PC-3 (cell line): ENCODE measurements around the gene CDC42BPB. TPM values are rescaled to one million over a fixed set of nuclear protein-coding genes. Genes with fewer than 3 reads are reported as not detected.
A peak's percentile ranks its signal among the peaks of the same experiment; 100 is the strongest.

Source experiments
- ATAC-seq: fragments of 200-7000 bp; cut with Tn5 transposase; 2 replicates; pipeline ENCODE4 v1.9.1; 2020; ENCODE audit warnings: mild to moderate bottlenecking, moderate library complexity
- BruUV-seq: library from RNA; stranded (reverse); fragments of 400-500 nt; replicated peaks from 2 replicates; lab custom pipeline; 2021; lab: Mats Ljungman, UMichigan
- CTCF ChIA-PET: fragments of 300-600 bp; sonication (Branson Sonifier 250); formaldehyde crosslinking; loops from one replicate; lab custom pipeline; 2022; ENCODE audit warnings: antibody characterized with exemption; lab: Charles Lee
- POLR2A ChIA-PET: fragments of 300-600 bp; sonication (Branson Sonifier 250); formaldehyde crosslinking; loops from one replicate; lab custom pipeline; 2022; ENCODE audit warnings: antibody characterized with exemption; ENCODE audit not compliant: unreplicated experiment; lab: Charles Lee
- DNase-seq: peaks from one replicate; pipeline ENCODE4 v3.0.0-alpha.2; 2015
- H2AFZ ChIP-seq: fragments of 300-600 bp; sonication (generic); 2 replicates; pipeline ENCODE4 v1.6.0; 2016; ENCODE audit warnings: antibody characterized with exemption, low read length
- H3F3A ChIP-seq: fragments of 300-600 bp; sonication (generic); one replicate; pipeline ENCODE4 v1.6.0; 2017; ENCODE audit warnings: antibody characterized with exemption, low read length, control low read depth, mild to moderate bottlenecking; ENCODE audit not compliant: unreplicated experiment
- H3K27ac ChIP-seq: fragments of 300-600 bp; sonication (generic); 2 replicates; pipeline ENCODE4 v1.5.1; 2016; ENCODE audit warnings: mild to moderate bottlenecking, low read length
- H3K27me3 ChIP-seq: fragments of 300-600 bp; sonication (generic); 2 replicates; pipeline ENCODE4 v1.6.1; 2016; ENCODE audit warnings: low read length, mixed read lengths
- H3K36me3 ChIP-seq: fragments of 300-600 bp; sonication (generic); 2 replicates; pipeline ENCODE4 v1.6.1; 2016; ENCODE audit warnings: low read depth, mixed run types, low read length, mixed read lengths
- H3K4me1 ChIP-seq: fragments of 300-600 bp; sonication (generic); 2 replicates; pipeline ENCODE4 v1.5.1; 2016; ENCODE audit warnings: low read length; ENCODE audit not compliant: insufficient read depth
- H3K4me2 ChIP-seq: fragments of 300-600 bp; sonication (generic); 2 replicates; pipeline ENCODE4 v1.6.0; 2016; ENCODE audit warnings: low read length
- H3K4me3 ChIP-seq: fragments of 300-600 bp; sonication (generic); 2 replicates; pipeline ENCODE4 v1.5.1; 2016; ENCODE audit warnings: mild to moderate bottlenecking, low read length, mixed read lengths
- H3K79me2 ChIP-seq: fragments of 300-600 bp; sonication (generic); 2 replicates; pipeline ENCODE4 v1.6.1; 2017; ENCODE audit warnings: low read length, mixed read lengths
- H3K9ac ChIP-seq: fragments of 300-600 bp; sonication (generic); 2 replicates; pipeline ENCODE4 v1.6.0; 2016; ENCODE audit warnings: mild to moderate bottlenecking, low read length
- H3K9me2 ChIP-seq: fragments of 300-600 bp; sonication (generic); replicated peaks from 2 replicates; pipeline ENCODE4 v1.6.1; 2016; ENCODE audit warnings: mixed run types, low read length, mixed read lengths
- H3K9me3 ChIP-seq: fragments of 300-600 bp; sonication (generic); 2 replicates; pipeline ENCODE4 v1.6.1; 2016; ENCODE audit warnings: low read length, mixed read lengths
- H4K20me1 ChIP-seq: fragments of 300-600 bp; sonication (generic); 2 replicates; pipeline ENCODE4 v1.6.1; 2016; ENCODE audit warnings: low read length, mixed read lengths
- CTCF ChIP-seq: fragments of 300-600 bp; sonication (generic); conservative IDR thresholded peaks from 2 replicates; pipeline ENCODE4 v1.5.1; 2017; ENCODE audit warnings: antibody characterized with exemption, low read depth, mild to moderate bottlenecking, low read length
- EZH2 ChIP-seq: fragments of 300-600 bp; sonication (generic); IDR thresholded peaks from one replicate; pipeline ENCODE4 v1.6.1; 2017; ENCODE audit warnings: antibody characterized with exemption, mild to moderate bottlenecking, low read length; ENCODE audit not compliant: unreplicated experiment
- EZH2phosphoT487 ChIP-seq: fragments of 300-600 bp; sonication (generic); IDR thresholded peaks from 2 replicates; pipeline ENCODE4 v1.6.1; 2018; ENCODE audit warnings: mild to moderate bottlenecking, antibody characterized with exemption, low read length, borderline replicate concordance
- intact Hi-C: fragments of 100-400 bp; cut with micrococcal nuclease; formaldehyde crosslinking; loops from 2 replicates; pipeline ENCODE4 v1.9.0; 2023
- total RNA-seq: library from RNA; depleted of rRNA; stranded (reverse); fragments of >200 nt; gene quantifications from 2 replicates; pipeline ENCODE4 v1.2.3, GENCODE V29; 2014

Gene CDC42BPB
- total RNA-seq, 1 experiment from 2014 or later, result 73.0 TPM

GRCh38 chr14:102998393-102998792 is 59.0 kb downstream of the CDC42BPB start:
- Histone ChIP-seq H3K4me2 (peak overlapping the region; percentile 49), H3K36me3 (peaks cover 15% of the 10 kb centered on the region)
- CTCF ChIA-PET, result no interaction called here

GRCh38 chr14:102996941-102997340 is 60.4 kb downstream of the CDC42BPB start:
- Histone ChIP-seq H3K27ac (no peak overlapping the region), H3K27me3 (no peaks in the 10 kb centered on the region), H3K4me1 (peaks cover 44% of the 10 kb centered on the region), H3K36me3 (peaks cover 16% of the 10 kb centered on the region), H3K9ac (no peak overlapping the region), H3K9me3 (no peaks in the 10 kb centered on the region), H3K79me2 (peaks cover 24% of the 10 kb centered on the region), H2AFZ (no peak overlapping the region), H3F3A (no peaks in the 10 kb centered on the region), H3K9me2 (no peaks in the 10 kb centered on the region), H3K4me2 (no peak overlapping the region), H4K20me1 (no peaks in the 10 kb centered on the region), H3K4me3 (no peak overlapping the region)
- ATAC-seq, result no peak
- BruUV-seq, result no TSS peak
- ChIA-PET CTCF (no interaction called here), POLR2A (no interaction called here)
- intact Hi-C loops, result no loop called here
- TF ChIP-seq EZH2phosphoT487 (no peak), EZH2 (no peak), CTCF (no peak)
- no peak for DNase-seq

More at GRCh38 chr14:102998393-102998792, 59.0 kb downstream of the CDC42BPB start:
- Histone ChIP-seq H3F3A (no peaks in the 10 kb centered on the region), H3K9ac (no peak overlapping the region), H3K4me1 (peaks cover 38% of the 10 kb centered on the region), H2AFZ (no peak overlapping the region), H3K9me2 (no peaks in the 10 kb centered on the region), H3K79me2 (peaks cover 19% of the 10 kb centered on the region), H4K20me1 (no peaks in the 10 kb centered on the region), H3K27ac (peak overlapping the region; percentile 64), H3K4me3 (no peak overlapping the region), H3K9me3 (no peaks in the 10 kb centered on the region), H3K27me3 (no peaks in the 10 kb centered on the region)
- ATAC-seq (peak; percentile 61), DNase-seq (peak; percentile 72)
- intact Hi-C loops, result no loop called here
- TF ChIP-seq CTCF, result no peak
- no peak for TF ChIP-seq EZH2
- TF ChIP-seq EZH2phosphoT487, result no peak
- POLR2A ChIA-PET, result no interaction called here
- BruUV-seq, result no TSS peak

GRCh38 chr14:102994689-102995088 is 62.7 kb downstream of the CDC42BPB start:
- BruUV-seq, result no TSS peak
- Histone ChIP-seq H3K27ac (peak overlapping the region; percentile 91), H4K20me1 (no peaks in the 10 kb centered on the region), H3K4me3 (no peak overlapping the region), H3K9me2 (no peaks in the 10 kb centered on the region), H3K27me3 (no peaks in the 10 kb centered on the region), H3K9me3 (no peaks in the 10 kb centered on the region), H3K9ac (no peak overlapping the region), H3K79me2 (peaks cover 30% of the 10 kb centered on the region), H2AFZ (no peak overlapping the region), H3K36me3 (peaks cover 25% of the 10 kb centered on the region), H3K4me1 (peaks cover 43% of the 10 kb centered on the region), H3F3A (no peaks in the 10 kb centered on the region), H3K4me2 (peak overlapping the region; percentile 76; the same call in 1 of the 2 replicates)
- intact Hi-C loops, result no loop called here
- POLR2A ChIA-PET, result no interaction called here
- ATAC-seq (no peak), DNase-seq (no peak)
- CTCF ChIA-PET, result no interaction called here
- TF ChIP-seq EZH2 (no peak), EZH2phosphoT487 (no peak), CTCF (no peak)
